Activated CD4-positive, CD25-positive, alpha-beta regulatory T cell treated with anti-CD3 and anti-CD28 coated beads, Interleukin-2, amount 50 U/mL, for 16 hours (primary cell): ENCODE measurements around the gene S100A6.
"Not testable (repeated sequence)": the region's sequence is repeated elsewhere in the genome, so short reads cannot be mapped to it uniquely, and the experiment has no call there.

ENCODE experiments used
- DNase-seq: peaks from one replicate; pipeline ENCODE4 v3.0.0-alpha.2; 2020; ENCODE audit warnings: low read depth, low spot score

The S100A6 gene

DNA sequence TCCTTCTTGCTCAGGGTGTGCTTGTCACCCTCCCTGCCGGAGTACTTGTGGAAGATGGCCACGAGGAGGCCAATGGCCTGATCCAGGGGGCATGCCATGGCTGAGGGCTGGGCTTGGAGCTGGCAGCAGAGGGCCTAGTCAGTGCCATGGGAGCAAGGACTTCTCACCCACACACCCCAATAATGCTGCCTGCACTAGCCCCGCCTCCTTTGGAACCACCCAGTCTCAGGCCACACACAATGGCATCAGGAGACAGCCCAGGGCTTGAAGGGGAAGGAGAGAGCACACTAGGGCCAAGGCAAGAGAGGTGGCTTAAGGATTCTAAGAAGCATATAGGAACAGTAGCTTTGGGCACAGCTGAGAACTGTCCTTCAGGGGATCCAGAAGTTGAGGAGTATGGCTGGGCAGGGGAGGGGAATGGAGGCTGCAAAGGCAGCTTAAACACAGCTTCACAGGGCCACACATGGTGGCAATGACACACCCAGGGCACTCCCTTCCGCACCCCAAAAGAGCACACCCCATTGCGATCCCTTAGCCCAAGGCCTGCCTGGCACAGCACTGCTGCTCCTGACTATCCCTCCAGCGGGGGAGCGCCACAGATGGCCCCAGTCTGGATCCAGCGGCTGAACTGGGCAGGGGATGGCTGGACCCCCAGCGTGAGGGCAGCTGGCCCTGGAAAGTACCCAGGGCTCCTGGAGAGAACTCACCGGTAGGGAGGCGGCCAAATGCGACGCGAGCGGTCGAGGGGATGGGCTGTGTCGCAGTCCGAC is at the start of gene S100A6:
S100A6 (minus strand) TSS at position 750 of the 770 bp plus-strand sequence; CDS start at position 98, 652 bp downstream.
- DNase-seq, result no peak

DNA sequence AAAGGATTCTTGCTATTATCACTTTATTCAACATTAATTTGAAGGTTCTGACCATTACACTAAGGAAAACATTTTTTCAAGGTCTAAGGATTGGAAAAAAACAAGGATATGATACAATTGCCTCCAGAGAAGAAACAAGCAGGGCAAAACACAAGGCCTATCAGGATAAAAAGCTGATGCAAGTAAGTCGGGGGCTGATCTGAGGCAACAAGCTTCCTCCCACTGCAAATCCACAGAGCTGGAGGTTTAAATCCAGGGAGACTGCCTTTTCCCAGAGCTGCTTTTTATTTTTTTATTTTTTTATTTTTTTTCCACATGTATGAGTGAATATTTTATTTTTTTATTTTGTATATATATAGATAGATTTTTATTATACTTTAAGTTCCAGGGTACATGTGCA is 49.2 kb upstream of the S100A6 start:
- no peak for DNase-seq

GRCh38 chr1:153583976-153584375 is 48.2 kb upstream of the S100A6 start:
- DNase-seq, result no peak

- not testable (repeated sequence) for DNase-seq
These were observed 47.7 kb upstream of the S100A6 start for GRCh38 chr1:153583514-153583913.

DNA sequence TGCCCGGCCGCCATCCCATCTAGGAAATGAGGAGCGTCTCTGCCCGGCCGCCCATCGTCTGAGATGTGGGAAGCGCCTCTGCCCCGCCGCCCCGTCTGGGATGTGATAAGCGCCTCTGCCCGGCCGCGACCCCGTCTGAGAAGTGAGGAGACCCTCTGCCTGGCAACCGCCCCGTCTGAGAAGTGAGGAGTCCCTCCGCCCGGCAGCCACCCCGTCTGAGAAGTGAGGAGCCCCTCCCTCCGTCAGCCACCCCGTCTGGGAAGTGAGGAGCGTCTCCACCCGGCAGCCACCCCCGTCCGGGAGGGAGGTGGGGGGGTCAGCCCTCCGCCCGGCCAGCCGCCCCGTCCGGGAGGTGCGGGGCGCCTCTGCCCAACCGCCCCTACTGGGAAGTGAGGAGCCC is 47.0 kb upstream of the S100A6 start:
- DNase-seq, result not testable (repeated sequence)

DNA sequence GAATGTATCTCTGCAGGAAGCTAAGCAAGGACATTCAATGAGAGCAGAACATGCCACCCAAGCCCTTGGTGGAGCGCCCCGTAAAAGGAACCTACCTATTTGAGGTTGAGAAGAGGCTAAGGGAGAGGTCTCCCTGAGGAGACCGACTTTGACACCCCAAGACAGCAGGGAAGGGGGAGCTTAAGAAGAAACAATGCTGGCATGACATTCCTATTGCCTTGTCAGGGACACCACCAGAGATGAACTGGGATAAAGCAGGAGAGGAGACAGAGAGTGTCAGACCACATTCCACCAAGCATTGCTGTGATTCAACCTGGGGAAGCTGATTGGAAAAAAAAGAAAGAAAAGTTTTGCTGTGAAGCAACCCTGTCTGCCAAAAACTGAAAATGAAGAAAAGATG is 43.1 kb upstream of the S100A6 start:
- no peak for DNase-seq

DNA sequence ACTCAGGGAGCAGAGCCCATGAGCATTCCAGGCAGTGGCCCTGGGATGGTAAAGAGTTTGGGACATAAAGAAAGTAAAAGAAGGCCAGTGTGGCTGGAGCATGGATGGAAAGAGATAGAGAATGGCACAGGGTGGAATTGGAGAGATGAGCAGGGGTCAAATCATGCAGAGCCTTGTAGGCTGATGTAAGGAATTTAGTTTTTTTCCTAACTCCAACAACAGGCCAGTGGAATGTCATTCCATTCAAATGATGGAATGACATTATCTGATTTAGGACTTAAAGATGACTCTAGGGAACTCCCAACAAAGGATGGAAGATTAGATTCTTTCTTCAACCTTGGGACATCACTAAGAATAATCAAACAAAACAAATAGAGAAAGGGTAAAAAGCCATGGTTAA is 42.7 kb upstream of the S100A6 start:
- DNase-seq, result no peak

DNA sequence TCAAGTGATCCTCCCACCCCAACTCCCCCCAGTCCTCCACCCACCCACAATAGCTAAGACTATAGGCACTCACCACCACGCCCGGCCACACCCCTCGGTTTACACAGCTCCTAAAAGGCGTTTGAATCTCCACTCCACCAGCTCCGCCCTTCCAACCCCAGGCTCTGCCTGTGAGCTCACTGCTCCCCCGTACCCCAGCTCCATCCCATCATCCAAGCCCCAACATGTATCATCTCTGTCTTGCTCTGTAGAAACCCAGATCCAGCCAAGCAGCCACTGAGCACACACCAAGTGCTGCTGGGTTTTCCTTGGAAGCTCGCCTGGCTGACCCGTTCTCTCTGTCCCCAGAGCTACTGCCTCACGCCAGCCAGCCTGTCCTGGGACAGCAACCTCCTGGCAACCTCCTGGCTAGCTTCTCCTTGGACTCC is 41.8 kb upstream of the S100A6 start:
- no peak for DNase-seq

- no peak for DNase-seq
These were observed 41.3 kb upstream of the S100A6 start for GRCh38 chr1:153577138-153577537.

DNA sequence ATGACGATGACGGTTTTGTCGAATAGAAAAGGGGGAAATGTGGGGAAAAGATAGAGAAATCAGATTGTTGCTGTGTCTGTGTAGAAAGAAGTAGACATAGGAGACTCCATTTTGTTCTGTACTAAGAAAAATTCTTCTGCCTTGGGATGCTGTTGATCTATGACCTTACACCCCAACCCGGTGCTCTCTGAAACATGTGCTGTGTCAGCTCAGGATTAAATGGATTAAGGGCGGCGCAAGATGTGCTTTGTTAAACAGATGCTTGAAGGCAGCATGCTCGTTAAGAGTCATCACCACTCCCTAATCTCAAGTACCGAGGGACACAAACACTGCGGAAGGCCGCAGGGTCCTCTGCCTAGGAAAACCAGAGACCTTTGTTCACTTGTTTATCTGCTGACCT is 39.7 kb upstream of the S100A6 start:
- not testable (repeated sequence) for DNase-seq

DNA sequence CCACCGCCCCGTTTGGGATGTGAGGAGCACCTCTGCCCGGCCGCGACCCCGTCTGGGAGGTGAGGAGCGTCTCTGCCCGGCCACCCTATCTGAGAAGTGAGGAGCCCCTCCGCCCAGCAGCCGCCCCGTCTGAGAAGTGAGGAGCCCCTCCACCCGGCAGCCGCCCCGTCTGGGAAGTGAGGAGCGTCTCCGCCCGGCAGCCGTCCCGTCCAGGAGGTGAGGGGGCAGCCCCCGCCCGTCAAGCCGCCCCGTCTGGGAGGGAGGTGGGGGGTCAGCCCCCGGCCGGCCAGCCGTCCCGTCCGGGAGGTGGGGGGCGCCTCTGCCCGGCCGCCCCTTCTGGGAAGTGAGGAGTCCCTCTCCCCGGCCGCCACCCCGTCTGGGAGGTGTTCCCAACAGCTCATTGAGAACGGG is 39.3 kb upstream of the S100A6 start:
- DNase-seq, result not testable (repeated sequence)

DNA sequence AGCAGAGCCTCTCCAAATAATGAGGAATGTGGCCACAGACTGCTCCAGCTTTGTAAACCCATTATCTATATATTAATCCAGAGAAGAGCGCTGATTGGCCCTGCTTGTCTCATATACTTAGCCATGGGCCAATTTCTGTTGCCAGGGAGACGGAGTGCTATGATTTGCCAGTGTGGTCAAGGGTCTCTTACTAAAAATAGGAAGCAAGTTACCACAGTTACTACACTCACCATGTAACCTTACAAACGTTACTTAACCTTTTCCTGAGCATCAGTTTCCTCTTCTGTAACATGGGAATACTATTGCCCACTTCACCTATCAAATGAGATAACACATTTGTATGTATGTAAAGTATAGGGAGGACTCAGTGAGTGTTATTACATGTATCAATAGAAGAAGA is 37.6 kb upstream of the S100A6 start:
- DNase-seq, result no peak

DNA sequence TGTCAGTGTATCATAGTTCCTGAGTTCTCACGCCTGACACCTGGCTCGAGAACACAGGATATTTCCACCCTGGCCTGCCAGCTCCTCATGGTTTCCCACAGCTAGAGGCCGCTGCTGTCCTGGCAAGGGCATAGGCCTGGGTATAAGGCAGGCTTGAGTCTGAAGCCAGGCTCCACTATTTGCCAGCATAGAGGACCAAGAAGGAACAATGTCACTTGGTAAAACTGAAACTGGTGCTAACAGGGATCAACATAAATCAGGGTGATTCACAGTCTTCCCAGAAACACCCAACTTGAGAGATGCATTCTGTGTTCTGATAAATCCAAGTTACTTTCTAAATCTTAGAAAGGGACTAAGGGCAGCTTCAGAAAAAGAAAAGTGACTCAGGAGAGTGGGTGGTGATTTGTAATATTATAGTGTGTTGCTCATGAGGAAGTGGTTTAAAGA is 36.8 kb upstream of the S100A6 start:
- no peak for DNase-seq

DNA sequence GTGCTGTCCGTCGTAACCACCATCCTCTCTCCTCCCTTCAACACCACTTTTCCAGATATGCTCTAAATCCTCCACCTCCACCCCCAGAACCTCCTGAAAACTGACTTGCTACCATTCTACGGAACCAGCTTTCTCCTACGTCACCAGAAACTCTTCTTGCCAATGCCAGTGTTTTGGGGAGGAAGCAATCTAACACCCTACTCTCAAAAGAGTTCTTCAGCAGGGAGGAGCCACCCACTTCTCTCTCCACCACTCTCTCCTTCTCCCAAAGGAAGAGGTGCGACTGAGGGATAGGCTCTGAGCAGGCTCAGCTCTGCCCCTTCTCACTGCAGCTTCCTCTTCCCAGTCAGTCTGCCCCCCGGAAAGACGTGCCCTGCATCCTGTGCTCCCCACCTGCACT is 35.9 kb upstream of the S100A6 start:
- DNase-seq, result no peak

- no peak for DNase-seq
These were observed 35.1 kb upstream of the S100A6 start for GRCh38 chr1:153570874-153571273.

- DNase-seq, result no peak
These were observed 33.7 kb upstream of the S100A6 start for GRCh38 chr1:153569465-153569864.

DNA sequence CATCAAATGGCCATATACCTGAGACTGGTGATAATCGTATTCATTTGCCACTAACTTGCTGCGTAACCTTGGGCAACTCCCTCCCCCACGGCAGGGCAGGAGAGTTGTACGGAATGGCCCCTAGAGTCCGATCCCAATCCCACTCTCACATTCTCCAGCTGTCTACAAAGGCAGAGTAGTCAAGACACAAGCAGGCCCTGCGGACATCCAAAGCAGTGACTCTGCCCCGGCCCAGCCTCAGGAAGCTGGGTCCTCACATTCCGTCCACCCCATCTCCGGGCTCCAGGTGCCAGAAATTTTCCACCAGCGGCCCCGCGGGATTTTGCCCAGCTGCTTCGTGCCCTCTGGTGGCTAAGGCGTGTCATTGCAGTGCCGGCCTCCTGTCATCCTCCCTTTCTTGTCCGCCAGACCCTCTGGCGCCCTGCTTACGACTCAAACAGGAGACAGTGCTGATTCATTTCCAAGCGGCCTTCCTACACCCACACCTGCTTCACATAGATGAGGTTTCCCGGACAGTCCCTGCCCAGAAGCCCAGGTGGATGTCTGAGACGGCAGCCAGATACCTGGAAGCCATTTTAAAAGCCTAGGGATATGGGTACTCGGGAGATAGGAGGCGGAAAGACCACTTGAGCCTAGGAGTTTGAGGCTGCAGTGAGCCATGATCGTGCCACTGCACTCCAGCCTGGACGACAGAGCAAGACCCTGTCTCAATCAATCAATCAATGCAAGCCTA is 32.7 kb upstream of the S100A6 start:
- DNase-seq, result peak; percentile 57

GRCh38 chr1:153567621-153568366 is 32.0 kb upstream of the S100A6 start:
- DNase-seq, result no peak

- peak; percentile 52 for DNase-seq
These were observed 30.9 kb upstream of the S100A6 start for GRCh38 chr1:153566414-153567371.

GRCh38 chr1:153565529-153566374 is 30.0 kb upstream of the S100A6 start, which contains the start of gene S100A2:
S100A2 (minus strand) TSS chr1:153565844; CDS start chr1:153563877, 1,967 bp downstream.
- DNase-seq, result no peak
